PC-9 (cell line): ENCODE data around the gene CHCT1. TPM values are rescaled to one million over a fixed set of nuclear protein-coding genes. Genes with fewer than 3 reads are reported as not detected.

Experiments used
- BruUV-seq: library from RNA; stranded (reverse); fragments of 400-500 nt; replicated peaks from 2 replicates; lab custom pipeline; 2021; lab: Mats Ljungman, UMichigan
- CTCF ChIA-PET: fragments of 300-600 bp; sonication (Branson Sonifier 250); formaldehyde crosslinking; loops from one replicate; lab custom pipeline; 2022; ENCODE audit warnings: antibody characterized with exemption; lab: Charles Lee
- POLR2A ChIA-PET: fragments of 300-600 bp; sonication (Branson Sonifier 250); formaldehyde crosslinking; loops from one replicate; lab custom pipeline; 2022; ENCODE audit warnings: antibody characterized with exemption; ENCODE audit not compliant: unreplicated experiment; lab: Charles Lee
- DNase-seq, 2 experiments: peaks; one replicate each; pipeline versions ENCODE4 v3.0.0 to v3.0.0-alpha.2; 2015 to 2022; ENCODE audit warnings: mixed read lengths in 1 of 2
- H2AFZ ChIP-seq: fragments of 200-600 bp; sonication (generic); 2 replicates; pipeline ENCODE4 v1.8.1; 2017; ENCODE audit warnings: antibody characterized with exemption
- H3F3A ChIP-seq: fragments of 200-600 bp; sonication (generic); 2 replicates; pipeline ENCODE4 v1.8.1; 2017; ENCODE audit warnings: antibody characterized with exemption, mild to moderate bottlenecking, low read depth; ENCODE audit not compliant: insufficient read depth
- H3K27ac ChIP-seq: fragments of 200-600 bp; sonication (generic); 2 replicates; pipeline ENCODE4 v1.6.1; 2016; ENCODE audit warnings: mixed run types
- H3K27me3 ChIP-seq: fragments of 200-600 bp; sonication (generic); 2 replicates; pipeline ENCODE4 v1.6.1; 2016; ENCODE audit warnings: low read depth, mixed run types; ENCODE audit not compliant: insufficient read depth
- H3K36me3 ChIP-seq: fragments of 200-600 bp; sonication (generic); 2 replicates; pipeline ENCODE4 v1.6.1; 2016; ENCODE audit warnings: low read depth, mixed run types
- H3K4me1 ChIP-seq: fragments of 200-600 bp; sonication (generic); replicated peaks from 2 replicates; pipeline ENCODE4 v1.6.1; 2016; ENCODE audit warnings: mixed run types; ENCODE audit not compliant: insufficient read depth
- H3K4me2 ChIP-seq: fragments of 200-600 bp; sonication (generic); 2 replicates; pipeline ENCODE4 v1.6.1; 2017; ENCODE audit warnings: mixed run types
- H3K4me3 ChIP-seq: fragments of 200-600 bp; sonication (generic); 2 replicates; pipeline ENCODE4 v1.6.1; 2016; ENCODE audit warnings: mixed run types
- H3K79me2 ChIP-seq: fragments of 200-600 bp; sonication (generic); 2 replicates; pipeline ENCODE4 v1.6.1; 2017; ENCODE audit warnings: low read depth, mixed run types
- H3K9me2 ChIP-seq: fragments of 200-600 bp; sonication (generic); 2 replicates; pipeline ENCODE4 v1.8.1; 2017; ENCODE audit warnings: mild to moderate bottlenecking; ENCODE audit not compliant: insufficient read depth
- H3K9me3 ChIP-seq: fragments of 200-600 bp; sonication (generic); 2 replicates; pipeline ENCODE4 v1.8.1; 2016; ENCODE audit warnings: low read depth; ENCODE audit not compliant: insufficient read depth
- H4K20me1 ChIP-seq: fragments of 200-600 bp; sonication (generic); 2 replicates; pipeline ENCODE4 v1.8.1; 2017; ENCODE audit not compliant: insufficient read depth
- EZH2 ChIP-seq: fragments of 200-600 bp; sonication (generic); IDR thresholded peaks from 2 replicates; pipeline ENCODE4 v1.8.0; 2017; ENCODE audit warnings: antibody characterized with exemption, low read depth
- intact Hi-C: fragments of 100-400 bp; cut with micrococcal nuclease; formaldehyde crosslinking; loops from one replicate; pipeline ENCODE4 v1.10.0; 2022; ENCODE audit not compliant: unreplicated experiment
- total RNA-seq: library from RNA; stranded (reverse); gene quantifications from 2 replicates; pipeline ENCODE4 v1.2.3, GENCODE V29; 2021
- TF ChIP-seq, protein P1 (sequence below): fragments of 200-600 bp; sonication (generic); conservative IDR thresholded peaks from 2 replicates; pipeline ENCODE4 v1.6.1; 2017; ENCODE audit warnings: mixed run types, antibody characterized with exemption, mild to moderate bottlenecking, moderate library complexity

The CHCT1 gene
- total RNA-seq, 1 experiment from 2014 or later, result not detected

GRCh38 chr17:60392042-60392844, 30.0 kb upstream of the CHCT1 start, which contains the start of gene USP32:
TSS of gene USP32 (minus strand) at chr17:60392133. CDS start at chr17:60391939, 194 bp downstream.
- Histone ChIP-seq H3K9me3 (no peaks in the 10 kb centered on the region), H3F3A (peaks cover 40% of the 10 kb centered on the region), H3K4me1 (peaks cover 28% of the 10 kb centered on the region), H4K20me1 (peaks cover 6% of the 10 kb centered on the region; the same call in 1 of the 2 replicates), H3K79me2 (peaks cover 44% of the 10 kb centered on the region), H3K36me3 (no peaks in the 10 kb centered on the region), H3K4me3 (peak within 1 kb of the TSS; percentile 88), H2AFZ (peak within 1 kb of the TSS; percentile 86), H3K27me3 (no peaks in the 10 kb centered on the region), H3K4me2 (peak within 1 kb of the TSS; percentile 97), H3K9me2 (no peaks in the 10 kb centered on the region), H3K27ac (peak within 1 kb of the TSS; percentile 79)
- peak; percentile 87 to 97 for DNase-seq
- BruUV-seq, result no TSS peak
- POLR2A ChIA-PET, result interaction anchor here (0.5 to 0.9 kb wide), 6 partner anchors 20 to 1189 kb away, joined by 4 to 19 read pairs (median 8); partner anchors contain the start of genes PPM1D and RNFT1
- CTCF ChIA-PET, result interaction anchor here (0.7 kb wide), 2 partner anchors 138 to 1016 kb away, joined by 3 read pairs; no protein-coding TSS in a partner anchor
- TF ChIP-seq EZH2, result no peak
- TF ChIP-seq, protein P1, sequence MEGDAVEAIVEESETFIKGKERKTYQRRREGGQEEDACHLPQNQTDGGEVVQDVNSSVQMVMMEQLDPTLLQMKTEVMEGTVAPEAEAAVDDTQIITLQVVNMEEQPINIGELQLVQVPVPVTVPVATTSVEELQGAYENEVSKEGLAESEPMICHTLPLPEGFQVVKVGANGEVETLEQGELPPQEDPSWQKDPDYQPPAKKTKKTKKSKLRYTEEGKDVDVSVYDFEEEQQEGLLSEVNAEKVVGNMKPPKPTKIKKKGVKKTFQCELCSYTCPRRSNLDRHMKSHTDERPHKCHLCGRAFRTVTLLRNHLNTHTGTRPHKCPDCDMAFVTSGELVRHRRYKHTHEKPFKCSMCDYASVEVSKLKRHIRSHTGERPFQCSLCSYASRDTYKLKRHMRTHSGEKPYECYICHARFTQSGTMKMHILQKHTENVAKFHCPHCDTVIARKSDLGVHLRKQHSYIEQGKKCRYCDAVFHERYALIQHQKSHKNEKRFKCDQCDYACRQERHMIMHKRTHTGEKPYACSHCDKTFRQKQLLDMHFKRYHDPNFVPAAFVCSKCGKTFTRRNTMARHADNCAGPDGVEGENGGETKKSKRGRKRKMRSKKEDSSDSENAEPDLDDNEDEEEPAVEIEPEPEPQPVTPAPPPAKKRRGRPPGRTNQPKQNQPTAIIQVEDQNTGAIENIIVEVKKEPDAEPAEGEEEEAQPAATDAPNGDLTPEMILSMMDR, result peak; percentile 45; the same call in 1 of the 2 replicates
- intact Hi-C loops, result loop anchor here (2.0 kb wide), 1 partner anchor 209 kb away; the partner anchor contains the start of gene PPM1D

DNA sequence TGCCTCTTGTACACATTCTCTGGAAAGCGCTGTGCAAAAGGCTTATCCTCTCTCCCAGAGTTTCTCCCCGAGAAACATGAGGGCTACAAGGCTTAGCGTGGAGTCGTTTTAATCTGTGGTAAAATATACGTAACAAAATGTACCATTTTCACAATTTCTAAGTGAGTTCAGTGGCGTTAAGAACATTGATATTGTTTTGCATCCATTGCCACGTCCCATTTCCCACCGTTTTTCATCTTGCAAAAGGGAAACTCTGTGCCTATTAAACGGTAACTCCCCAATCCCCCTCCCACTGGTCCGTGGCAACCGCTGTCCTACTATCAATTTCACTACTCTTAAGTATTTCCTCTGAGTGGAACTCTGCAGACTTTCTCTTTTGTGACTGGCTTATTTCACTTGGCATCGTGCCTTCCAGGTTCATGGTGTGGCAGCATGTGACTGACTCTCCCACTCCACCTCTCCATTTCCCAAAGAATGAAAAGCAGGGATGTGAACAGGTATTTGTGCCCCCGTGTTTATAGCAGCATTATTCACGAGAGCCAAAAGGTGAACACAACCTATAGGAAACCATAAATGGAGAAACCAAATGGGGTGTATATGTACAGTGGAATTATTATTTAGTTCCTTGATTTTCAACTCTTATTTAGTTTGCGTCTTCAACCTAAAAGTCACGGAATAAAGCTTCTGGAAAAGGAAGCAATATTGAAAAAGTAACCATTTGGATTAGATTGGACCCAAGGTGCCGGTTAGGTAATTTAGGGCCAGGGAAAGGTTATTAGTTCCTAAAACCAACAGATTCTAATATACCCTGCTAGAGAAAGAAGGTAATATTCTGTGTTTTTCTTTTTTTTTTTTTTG, 29.2 kb upstream of the CHCT1 start:
- Histone ChIP-seq H3K9me2 (no peaks in the 10 kb centered on the region), H3K36me3 (no peaks in the 10 kb centered on the region), H3K27me3 (no peaks in the 10 kb centered on the region), H3K79me2 (peaks cover 36% of the 10 kb centered on the region), H3K4me2 (peak overlapping the region; percentile 97), H4K20me1 (peaks cover 6% of the 10 kb centered on the region; the same call in 1 of the 2 replicates), H3K4me1 (peaks cover 28% of the 10 kb centered on the region), H3K27ac (peak overlapping the region; percentile 79), H3F3A (peaks cover 40% of the 10 kb centered on the region), H3K4me3 (peak overlapping the region; percentile 88), H2AFZ (peak overlapping the region; percentile 86), H3K9me3 (no peaks in the 10 kb centered on the region)
- TSS peak; percentile 97 for BruUV-seq
- intact Hi-C loops, result loop anchor here (2.0 kb wide), 1 partner anchor 208 kb away; the partner anchor contains the start of gene PPM1D
- TF ChIP-seq, protein P1, result no peak
- TF ChIP-seq EZH2, result no peak
- ChIA-PET POLR2A (no interaction called here), CTCF (no interaction called here)
- peak in 1 of 2 experiments; percentile 19 for DNase-seq
